Activated CD4-positive, alpha-beta T cell treated with anti-CD3 and anti-CD28 coated beads, Interleukin-2, amount 50 U/mL, for 1 hour (primary cell): Measurements from ENCODE around the gene ZNF329.
"Not testable (repeated sequence)": the region's sequence is repeated elsewhere in the genome, so short reads cannot be mapped to it uniquely, and the experiment has no call there.

Experiments
- DNase-seq: peaks from one replicate; pipeline ENCODE4 v3.0.0-alpha.2; 2020

Gene ZNF329

GRCh38 chr19:58150328-58150921, at the start of gene ZNF329:
Gene ZNF329 (minus strand): TSS chr19:58150789. CDS start chr19:58129503, 21,286 bp downstream.
- peak; percentile 91 for DNase-seq

GRCh38 chr19:58196901-58197616, 46.5 kb upstream of the ZNF329 start:
- no peak for DNase-seq

- DNase-seq: no peak
Measured at GRCh38 chr19:58183817-58184215, 33.2 kb upstream of the ZNF329 start.

- DNase-seq: peak; percentile 94
Measured at GRCh38 chr19:58182989-58183816, 32.6 kb upstream of the ZNF329 start, which contains the start of gene ZNF274. Gene ZNF274 (plus strand): TSS chr19:58183061. CDS start chr19:58183966, 905 bp downstream.

GRCh38 chr19:58182577-58182988, 32.0 kb upstream of the ZNF329 start:
- peak; percentile 81 for DNase-seq

GRCh38 chr19:58181902-58182576, 31.4 kb upstream of the ZNF329 start:
- DNase-seq: peak; percentile 65

GRCh38 chr19:58170860-58171259, 20.3 kb upstream of the ZNF329 start:
- no peak for DNase-seq

- DNase-seq: no peak
Measured at GRCh38 chr19:58166708-58167280, 16.2 kb upstream of the ZNF329 start.

- DNase-seq: no peak
Measured at GRCh38 chr19:58166268-58166667, 15.7 kb upstream of the ZNF329 start.

GRCh38 chr19:58157045-58157728, 6.6 kb upstream of the ZNF329 start:
- no peak for DNase-seq

- DNase-seq: peak; percentile 99
Measured at GRCh38 chr19:58154679-58155648, 4.4 kb upstream of the ZNF329 start.

- no peak for DNase-seq
Measured at GRCh38 chr19:58154287-58154678, 3.7 kb upstream of the ZNF329 start.

- DNase-seq: no peak
Measured at GRCh38 chr19:58153386-58153785, 2.8 kb upstream of the ZNF329 start.

GRCh38 chr19:58147475-58147874, 3.1 kb downstream of the ZNF329 start:
- DNase-seq: not testable (repeated sequence)

GRCh38 chr19:58145849-58146248, 4.7 kb downstream of the ZNF329 start:
- DNase-seq: no peak

GRCh38 chr19:58134244-58134643, 16.3 kb downstream of the ZNF329 start:
- no peak for DNase-seq

GRCh38 chr19:58129284-58129683, 21.3 kb downstream of the ZNF329 start:
- no peak for DNase-seq

GRCh38 chr19:58128041-58128685, 22.4 kb downstream of the ZNF329 start:
- DNase-seq: no peak

- no peak for DNase-seq
Measured at GRCh38 chr19:58123354-58123753, 27.2 kb downstream of the ZNF329 start.
